D721Med (cell line): ENCODE results near the gene ADISSP.
"Not testable (repeated sequence)": the region's sequence is repeated elsewhere in the genome, so short reads cannot be mapped to it uniquely, and the experiment has no call there.

Experiments used
- DNase-seq: peaks from one replicate; pipeline ENCODE4 v3.0.0; 2011; ENCODE audit warnings: low spot score; ENCODE audit not compliant: insufficient read length
- FAIRE-seq: peaks from 2 replicates; lab custom pipeline; 2011; peaks lifted over from hg19 to GRCh38; lab: Jason Lieb, UNC
- TF ChIP-seq, protein P1 (sequence below): IDR thresholded peaks from 2 replicates; pipeline ENCODE4 v1.5.1; 2012; ENCODE audit warnings: mild to moderate bottlenecking, control low read depth; ENCODE audit not compliant: insufficient read depth; ENCODE audit errors: missing control alignments

Gene ADISSP

GRCh38 chr20:3797592-3798372 lies 30.2 kb upstream of the ADISSP start:
- no peak for DNase-seq
- TF ChIP-seq, protein P1, sequence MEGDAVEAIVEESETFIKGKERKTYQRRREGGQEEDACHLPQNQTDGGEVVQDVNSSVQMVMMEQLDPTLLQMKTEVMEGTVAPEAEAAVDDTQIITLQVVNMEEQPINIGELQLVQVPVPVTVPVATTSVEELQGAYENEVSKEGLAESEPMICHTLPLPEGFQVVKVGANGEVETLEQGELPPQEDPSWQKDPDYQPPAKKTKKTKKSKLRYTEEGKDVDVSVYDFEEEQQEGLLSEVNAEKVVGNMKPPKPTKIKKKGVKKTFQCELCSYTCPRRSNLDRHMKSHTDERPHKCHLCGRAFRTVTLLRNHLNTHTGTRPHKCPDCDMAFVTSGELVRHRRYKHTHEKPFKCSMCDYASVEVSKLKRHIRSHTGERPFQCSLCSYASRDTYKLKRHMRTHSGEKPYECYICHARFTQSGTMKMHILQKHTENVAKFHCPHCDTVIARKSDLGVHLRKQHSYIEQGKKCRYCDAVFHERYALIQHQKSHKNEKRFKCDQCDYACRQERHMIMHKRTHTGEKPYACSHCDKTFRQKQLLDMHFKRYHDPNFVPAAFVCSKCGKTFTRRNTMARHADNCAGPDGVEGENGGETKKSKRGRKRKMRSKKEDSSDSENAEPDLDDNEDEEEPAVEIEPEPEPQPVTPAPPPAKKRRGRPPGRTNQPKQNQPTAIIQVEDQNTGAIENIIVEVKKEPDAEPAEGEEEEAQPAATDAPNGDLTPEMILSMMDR, result no peak

GRCh38 chr20:3797226-3797545 lies 29.6 kb upstream of the ADISSP start:
- FAIRE-seq (no peak), DNase-seq (no peak)
- TF ChIP-seq, protein P1, result no peak

More at GRCh38 chr20:3797592-3798372, 30.2 kb upstream of the ADISSP start:
- no peak for FAIRE-seq

DNA sequence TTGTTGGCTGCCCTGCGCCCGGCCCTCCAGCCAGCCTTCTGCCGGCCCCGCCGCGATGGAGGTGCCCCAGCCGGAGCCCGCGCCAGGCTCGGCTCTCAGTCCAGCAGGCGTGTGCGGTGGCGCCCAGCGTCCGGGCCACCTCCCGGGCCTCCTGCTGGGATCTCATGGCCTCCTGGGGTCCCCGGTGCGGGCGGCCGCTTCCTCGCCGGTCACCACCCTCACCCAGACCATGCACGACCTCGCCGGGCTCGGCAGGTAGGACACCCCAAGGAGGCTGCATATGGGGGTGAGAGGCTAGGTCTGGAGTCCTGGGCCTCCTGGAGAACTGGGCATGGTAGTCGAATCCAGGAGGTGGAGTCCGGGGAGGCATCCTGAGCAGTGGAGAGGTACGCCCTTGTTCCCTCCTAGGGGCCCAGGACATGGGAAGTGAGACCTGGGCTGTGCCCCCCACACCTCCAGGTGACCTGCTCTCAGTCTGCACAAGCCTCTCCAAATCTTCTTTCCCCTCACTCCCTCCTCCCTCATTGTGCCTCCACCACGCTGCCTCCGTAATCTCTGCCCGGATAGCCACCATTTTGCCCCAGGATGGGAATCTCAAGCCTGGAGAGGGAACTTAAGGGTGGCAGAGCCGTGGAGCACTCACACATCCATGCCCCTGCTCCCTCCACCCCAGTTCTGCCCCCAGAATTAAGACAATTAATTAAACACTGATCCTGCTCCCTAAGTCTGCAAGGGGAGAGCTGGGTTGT lies 29.1 kb upstream of the ADISSP start:
- TF ChIP-seq, protein P1, result no peak
- FAIRE-seq (no peak), DNase-seq (no peak)

- DNase-seq (peak; percentile 58), FAIRE-seq (no peak)
- TF ChIP-seq, protein P1, result no peak
Measured at GRCh38 chr20:3795511-3796468, 28.2 kb upstream of the ADISSP start, which contains the start of gene CDC25B. Gene CDC25B (plus strand): TSS chr20:3796310. CDS start chr20:3796532, 222 bp downstream.

- DNase-seq (no peak), FAIRE-seq (no peak)
- TF ChIP-seq, protein P1, result no peak
Measured at GRCh38 chr20:3794701-3795420, 27.3 kb upstream of the ADISSP start.

- not testable (repeated sequence) for FAIRE-seq, DNase-seq
Measured at GRCh38 chr20:3794168-3794567, 26.6 kb upstream of the ADISSP start.

DNA sequence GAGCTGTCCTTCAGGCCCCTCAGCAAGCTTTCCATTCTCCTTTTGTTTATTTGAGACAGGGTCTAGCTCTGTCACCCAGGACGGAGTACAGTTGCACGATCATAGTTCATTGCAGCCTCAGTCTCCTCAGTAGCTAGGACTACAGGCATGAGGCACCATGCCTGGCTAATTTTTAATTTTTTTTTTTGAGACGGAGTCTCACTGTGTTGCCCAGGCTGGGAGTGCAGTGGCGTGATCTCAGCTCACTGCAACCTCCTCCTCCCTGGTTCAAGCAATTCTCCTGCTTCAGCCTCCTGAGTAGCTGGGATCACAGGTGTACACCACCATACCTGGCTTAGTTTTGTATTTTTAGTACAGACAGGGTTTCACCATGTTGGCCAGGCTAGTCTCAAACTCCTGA lies 21.6 kb upstream of the ADISSP start:
- DNase-seq, FAIRE-seq: not testable (repeated sequence)
